ENCODE data around the gene H2AZ2.
"Not testable (repeated sequence)": the region's sequence is repeated elsewhere in the genome, so short reads cannot be mapped to it uniquely, and the experiment has no call there.

H2AZ2 gene

DNA sequence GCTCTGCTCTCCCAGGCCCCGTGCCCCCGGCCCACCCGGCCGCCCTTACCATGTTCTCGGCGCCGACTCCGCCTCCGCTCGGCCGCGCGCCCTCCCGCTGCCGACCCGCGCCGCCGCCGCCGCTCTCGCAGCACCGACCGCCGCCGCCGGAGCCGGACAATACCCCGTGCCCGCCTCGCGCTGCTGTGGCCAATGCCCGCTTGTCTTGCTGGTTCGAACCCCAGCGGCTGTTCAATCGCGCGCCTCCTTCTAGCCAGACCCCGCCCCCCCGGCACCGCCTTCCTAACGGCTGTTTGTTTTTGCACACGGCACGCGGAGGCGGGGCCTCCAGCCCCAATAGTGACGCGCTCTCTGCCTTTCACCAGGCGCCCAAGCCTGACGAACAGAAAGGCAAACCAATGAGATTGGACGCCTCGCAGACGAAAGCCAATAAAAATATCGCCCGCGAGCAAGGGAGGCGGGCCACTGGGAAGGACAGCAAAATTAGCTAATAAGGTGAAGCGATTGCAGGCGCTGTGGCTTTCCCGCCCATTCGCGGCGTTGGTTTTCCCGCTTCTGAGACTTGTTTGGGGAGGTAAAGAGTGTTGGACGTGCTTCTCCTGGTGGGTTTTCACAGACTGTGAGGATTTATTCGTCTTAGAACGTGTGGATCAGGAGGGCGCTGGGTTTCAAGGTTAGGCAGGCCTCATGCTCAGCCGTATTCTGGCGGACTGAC, at the start of gene H2AZ2:
TSS of gene H2AZ2 (minus strand) at position 168 of the 715 bp plus-strand sequence. CDS start at position 52, 116 bp downstream.
- peak; percentile 100 for DNase-seq (ENCODE audit: low read depth)

DNA sequence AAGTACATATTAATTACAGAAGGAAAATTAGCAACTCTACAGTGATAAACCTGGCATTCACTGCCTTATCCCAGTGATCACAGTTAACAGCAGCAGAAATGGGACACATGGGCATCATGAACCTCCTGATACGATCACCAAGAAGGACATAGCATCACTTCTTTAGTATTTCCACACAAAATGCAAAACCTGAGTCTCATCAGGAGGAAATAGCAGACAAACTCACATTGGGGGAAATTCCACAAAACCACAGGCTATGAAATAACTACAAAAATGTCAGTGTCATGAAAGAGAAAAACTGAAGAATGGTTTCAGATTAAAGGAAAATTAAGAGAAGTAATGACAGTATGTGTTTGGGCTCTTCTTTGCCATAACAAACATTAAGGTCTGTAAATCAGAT, 49.4 kb upstream of the H2AZ2 start:
- DNase-seq (ENCODE audit: low read depth) = no peak

DNA sequence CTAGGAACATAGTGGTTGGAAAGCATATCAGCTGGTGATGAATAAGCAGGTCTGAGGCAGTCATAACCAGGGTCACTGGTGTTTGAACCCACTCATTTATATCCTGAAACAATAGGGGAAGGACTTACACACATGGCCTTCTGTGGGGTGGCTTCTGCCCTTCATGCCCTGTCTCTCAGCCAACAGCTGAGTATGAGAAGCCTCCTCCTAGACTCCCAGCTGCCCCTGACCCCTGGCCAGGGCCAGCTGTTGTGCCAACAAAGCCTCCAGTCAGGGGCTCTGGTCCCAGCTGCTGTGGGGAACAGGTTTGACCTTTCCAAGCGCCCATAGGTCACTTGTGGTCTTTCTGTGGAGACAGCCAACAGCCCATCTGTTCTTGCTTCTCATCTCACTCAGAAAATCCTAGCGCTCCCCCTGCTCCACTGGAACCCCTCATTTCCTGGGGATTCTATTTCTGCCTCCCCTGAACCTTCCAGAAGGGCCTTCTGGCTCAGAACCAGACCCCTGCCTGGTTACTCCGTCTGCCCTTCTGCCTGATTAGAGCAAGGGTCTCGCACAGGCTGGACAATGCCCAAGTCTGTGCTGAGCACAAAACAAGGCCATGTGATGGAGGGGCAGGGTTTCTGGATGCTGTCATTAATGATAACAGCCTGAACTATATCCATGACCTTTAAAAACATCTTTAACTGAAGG, 47.1 kb upstream of the H2AZ2 start:
- no peak for DNase-seq (ENCODE audit: low read depth)

DNA sequence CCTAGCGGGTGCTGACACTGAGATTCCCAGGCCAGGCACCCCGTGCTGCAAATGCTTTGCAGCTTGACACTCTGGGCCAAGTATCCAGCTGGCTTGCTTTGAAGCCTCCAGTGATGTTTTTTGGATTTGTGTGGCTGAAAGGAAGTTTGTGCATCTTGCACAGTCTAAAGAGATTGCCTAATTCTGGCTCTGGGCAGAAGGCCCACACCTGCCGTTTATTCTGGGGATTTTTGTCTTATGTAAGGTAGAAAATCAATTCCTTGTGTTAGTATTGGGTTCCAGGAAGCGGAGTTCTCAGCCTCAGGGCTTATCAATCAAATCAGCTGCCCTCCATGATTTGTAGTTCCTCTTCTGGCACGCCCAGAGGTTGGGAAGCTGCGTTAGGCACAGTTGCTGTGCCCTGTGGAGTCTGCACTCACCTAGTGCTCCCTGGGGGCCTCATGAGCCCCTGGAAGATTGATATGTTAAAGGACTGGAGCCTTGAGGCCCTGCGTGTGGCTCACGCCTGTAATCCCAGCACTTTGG, 45.9 kb upstream of the H2AZ2 start:
- no peak for DNase-seq (ENCODE audit: low read depth)

DNA sequence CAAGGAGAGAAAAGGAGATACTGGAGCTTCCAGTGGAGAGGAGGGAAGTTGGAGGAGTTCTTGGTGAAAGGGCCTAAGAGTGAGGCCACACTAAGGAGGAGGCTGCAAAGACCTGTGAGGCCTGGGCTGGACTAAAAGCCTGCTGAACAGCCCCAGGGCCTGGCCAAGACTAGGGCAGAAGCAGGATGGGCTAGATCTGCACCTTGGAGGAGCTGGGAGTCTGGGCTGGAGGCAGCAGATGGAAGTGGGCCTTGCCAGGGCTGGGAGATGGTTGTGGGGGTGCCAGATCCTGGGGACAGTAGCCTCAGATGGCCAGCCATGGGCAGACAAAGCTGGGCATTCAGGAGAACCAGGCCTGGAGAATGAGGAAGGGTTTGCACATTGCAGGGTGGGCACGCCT, 43.9 kb upstream of the H2AZ2 start:
- no peak for DNase-seq (ENCODE audit: low read depth)

DNA sequence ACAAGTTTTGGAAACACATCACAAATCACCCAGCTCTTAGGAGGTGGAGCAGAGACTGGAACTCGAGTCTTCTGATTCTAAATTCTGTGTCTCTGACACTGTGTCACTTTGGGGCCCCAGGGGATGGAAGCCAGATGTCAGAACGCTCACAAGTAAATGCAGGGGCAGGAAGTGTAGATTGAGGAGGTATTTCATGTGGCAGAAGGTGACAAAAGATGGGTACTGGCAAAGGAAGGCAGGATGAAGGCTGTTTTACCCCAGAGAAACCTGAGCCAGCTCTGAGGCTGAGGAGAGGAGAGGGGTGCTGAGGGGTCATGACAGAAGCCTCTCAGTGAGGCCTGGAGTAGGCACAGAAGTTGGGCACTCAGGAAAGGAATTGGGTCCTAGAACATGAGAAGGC, 43.5 kb upstream of the H2AZ2 start:
- DNase-seq (ENCODE audit: low read depth) = no peak

DNA sequence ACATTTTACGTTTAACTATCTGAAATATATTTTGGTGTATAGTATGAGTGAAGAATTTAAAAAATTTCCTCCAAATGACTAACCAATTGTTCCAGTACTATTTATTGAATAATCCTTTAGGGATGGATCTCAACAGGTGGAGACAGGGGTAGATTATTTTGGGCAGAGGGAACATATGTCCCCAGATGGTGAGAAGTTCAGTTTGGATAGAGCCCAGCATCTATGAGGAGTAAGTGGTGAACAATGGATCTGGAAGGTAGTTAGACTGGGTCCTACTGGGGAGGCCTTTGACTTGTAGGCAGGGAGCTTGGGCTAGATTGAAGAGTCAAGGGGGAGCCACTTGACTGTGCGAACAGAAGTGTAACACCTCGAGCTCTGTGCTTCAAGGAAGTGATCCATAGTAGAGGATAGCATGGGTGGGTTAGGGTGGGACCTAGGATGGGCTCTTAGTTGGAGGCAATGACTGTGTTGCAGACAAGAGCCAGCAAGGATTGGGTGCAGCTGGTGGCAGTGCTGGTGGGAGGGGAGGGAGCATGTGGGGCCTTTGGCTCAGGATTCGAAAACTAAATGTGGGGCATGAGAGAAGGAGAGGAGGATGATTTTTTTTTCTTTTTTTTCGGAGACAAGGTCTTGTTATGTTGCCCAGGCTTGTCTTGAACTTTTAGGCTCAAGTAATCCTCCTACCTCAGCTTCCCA, 41.3 kb upstream of the H2AZ2 start:
- no peak for DNase-seq (ENCODE audit: low read depth)

- no peak for DNase-seq (ENCODE audit: low read depth)
These were observed 39.4 kb upstream of the H2AZ2 start for GRCh38 chr7:44887293-44887692.

DNA sequence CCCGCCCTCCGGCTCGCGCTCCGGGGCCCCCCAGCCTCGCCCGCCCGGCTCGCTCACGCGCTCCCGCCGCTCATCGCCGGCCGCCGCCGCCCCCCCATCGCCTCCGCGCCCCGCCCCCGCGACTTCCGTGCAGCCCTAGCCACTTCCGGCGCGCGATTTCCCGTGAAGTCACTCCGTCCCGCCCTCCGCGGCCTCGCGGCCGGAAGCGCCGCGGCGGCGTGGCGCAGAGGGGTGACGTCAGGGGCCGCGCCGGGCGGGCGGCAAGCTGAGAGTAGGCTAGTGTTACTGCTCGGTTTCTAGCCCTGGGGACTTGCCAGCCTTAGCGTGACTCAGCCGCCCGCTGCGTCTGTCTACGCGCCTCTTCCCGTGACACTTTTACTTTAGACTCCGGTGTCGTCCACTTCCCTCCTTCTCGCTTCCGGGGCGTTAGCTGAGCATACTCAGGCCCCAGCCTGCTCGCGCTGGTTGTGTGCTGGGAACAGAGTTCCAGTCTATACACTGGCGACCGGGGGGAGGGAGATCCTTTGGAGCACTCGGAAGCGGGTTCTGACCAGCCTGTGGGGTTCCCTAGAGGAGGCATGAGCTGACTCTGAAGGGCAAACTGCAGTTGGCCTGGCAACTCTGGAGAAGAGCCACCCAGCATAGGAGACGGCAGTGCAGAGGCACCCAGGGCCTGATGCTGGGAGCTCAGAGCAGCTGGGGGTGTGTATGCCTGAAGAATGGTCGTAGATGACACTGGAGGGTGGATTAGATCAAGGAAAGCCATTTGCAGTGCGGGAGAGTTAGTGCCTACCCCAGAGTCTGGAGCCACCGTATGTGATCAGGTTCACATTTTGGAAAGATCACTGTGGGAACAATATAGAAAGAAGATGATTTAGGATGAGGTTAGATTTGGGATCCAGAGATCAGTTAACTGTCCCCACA, 37.8 kb upstream of the H2AZ2 start, which contains the start of gene PURB:
TSS of gene PURB (minus strand) at position 137 of the 924 bp plus-strand sequence. CDS start 182 bp downstream, outside the sequence.
- peak; percentile 97 for DNase-seq (ENCODE audit: low read depth)

DNA sequence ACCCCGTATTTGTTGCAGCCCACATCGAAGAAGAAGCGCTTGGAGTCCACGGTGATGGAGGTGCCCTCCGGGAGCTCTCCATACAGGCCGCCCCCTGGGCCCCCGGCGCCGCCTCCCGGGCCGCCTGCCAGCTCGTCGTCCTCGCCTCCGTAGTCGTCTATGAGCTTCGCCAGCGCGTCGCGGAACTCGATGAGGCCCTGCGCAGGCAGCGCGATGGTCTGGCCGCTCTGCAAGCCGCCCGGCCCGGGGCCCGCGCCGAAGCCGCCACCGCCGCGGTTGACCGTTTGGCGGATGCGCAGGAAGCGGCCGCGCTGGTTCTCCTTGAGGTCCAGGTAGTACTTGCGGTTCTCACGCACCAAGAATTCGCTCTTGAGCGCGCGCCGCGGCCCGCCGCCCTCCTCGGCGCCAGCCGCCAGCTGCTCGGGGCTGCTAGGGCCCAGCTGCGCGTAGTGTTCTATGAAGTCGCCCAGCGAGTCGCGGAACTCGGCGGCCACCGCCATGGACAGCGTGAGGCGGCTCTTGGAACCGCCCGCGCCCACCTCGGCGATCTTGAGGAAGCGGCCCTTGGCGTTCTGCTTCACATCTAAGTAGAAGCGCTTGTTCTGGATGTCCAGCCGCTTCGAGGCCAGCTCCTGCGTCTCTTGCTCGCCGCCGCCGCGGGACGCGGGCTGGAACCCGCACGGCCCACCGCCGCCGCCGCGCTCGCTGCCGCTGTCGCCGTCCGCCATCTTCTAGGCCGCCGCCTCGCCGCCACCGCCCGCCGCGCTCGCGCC, 36.9 kb upstream of the H2AZ2 start:
- DNase-seq (ENCODE audit: low read depth) = no peak

DNA sequence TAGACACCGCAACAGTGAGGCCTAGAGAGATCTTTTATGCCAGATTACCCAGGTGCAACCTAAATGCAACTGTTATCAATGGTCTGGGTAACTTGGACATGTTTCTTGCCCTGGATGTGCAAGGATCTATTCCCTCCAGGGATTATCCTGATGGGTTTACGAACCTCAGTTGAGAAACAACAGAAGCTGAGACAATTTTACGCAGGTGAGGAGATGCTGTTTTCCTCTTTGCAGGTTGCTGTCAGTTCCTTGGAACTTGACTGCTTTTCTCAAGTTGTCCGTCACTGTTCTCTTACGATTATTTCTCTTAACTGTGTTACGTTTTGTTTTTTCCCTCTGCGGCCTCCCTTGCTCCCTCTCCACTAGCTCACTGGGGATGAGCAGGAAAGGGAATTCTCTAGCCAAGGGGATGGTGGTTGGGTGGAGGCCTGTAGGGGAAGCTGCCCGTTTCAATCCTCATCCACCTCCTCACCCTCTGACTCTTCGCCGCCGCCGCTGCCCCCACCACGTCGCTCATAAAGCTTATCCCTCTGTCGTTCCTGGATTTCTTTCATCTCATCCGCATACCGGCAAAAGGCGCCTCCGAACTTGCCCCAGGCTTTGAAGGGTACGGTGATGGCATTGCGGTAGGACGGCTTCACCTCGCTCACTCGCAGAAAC, 36.2 kb upstream of the H2AZ2 start:
- DNase-seq (ENCODE audit: low read depth) = no peak

GRCh38 chr7:44882899-44883298, 35.0 kb upstream of the H2AZ2 start:
- DNase-seq (ENCODE audit: low read depth) = no peak

DNA sequence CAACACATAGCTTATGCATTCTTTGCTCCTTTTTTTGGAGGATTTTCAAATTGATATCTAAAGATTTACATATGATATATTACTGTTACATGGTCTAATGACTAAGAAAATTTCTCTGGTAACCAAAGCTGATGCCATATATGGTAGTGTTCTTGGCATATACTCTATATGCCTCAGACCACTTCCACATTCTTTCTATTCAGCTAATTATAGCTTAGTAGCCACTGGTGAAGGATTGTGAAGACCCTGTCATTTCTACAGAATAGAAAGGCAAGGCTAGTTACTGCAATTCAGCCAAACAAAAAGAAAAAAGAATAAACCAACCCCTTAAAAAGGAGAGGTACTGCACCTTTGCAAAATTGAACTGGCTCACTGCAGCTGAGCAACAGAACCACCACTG, 33.7 kb upstream of the H2AZ2 start:
- no peak for DNase-seq (ENCODE audit: low read depth)

DNA sequence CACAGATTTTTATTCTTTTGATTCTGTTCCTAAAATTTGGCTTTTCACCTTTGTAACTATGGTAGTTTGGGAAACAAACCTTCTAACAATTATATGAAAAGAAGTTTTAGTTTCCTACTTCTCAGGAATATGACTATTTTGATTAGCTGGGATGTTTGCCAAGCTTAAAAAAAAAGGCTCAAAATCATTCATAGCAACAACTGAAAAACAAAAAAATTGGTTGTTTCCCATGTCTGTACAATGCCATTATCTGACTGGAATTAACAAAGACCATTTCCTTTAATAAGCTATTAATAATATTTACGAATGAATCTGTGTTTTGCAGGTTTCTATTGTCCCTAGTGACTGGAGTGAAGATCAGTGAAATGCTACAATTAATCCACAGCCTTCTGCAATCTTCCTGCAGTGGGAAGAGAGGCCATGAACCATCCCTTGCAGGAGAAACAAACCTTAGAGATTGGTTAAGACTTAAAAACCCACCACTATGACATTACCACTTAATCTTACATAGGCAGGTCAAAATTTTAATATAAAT, 33.2 kb upstream of the H2AZ2 start:
- DNase-seq (ENCODE audit: low read depth) = no peak

GRCh38 chr7:44880317-44881018, 32.6 kb upstream of the H2AZ2 start:
- DNase-seq (ENCODE audit: low read depth) = no peak

GRCh38 chr7:44876393-44876792, 28.5 kb upstream of the H2AZ2 start:
- DNase-seq (ENCODE audit: low read depth) = no peak

GRCh38 chr7:44875241-44875640, 27.4 kb upstream of the H2AZ2 start:
- DNase-seq (ENCODE audit: low read depth) = no peak

GRCh38 chr7:44872787-44873186, 24.9 kb upstream of the H2AZ2 start:
- DNase-seq (ENCODE audit: low read depth) = no peak

DNA sequence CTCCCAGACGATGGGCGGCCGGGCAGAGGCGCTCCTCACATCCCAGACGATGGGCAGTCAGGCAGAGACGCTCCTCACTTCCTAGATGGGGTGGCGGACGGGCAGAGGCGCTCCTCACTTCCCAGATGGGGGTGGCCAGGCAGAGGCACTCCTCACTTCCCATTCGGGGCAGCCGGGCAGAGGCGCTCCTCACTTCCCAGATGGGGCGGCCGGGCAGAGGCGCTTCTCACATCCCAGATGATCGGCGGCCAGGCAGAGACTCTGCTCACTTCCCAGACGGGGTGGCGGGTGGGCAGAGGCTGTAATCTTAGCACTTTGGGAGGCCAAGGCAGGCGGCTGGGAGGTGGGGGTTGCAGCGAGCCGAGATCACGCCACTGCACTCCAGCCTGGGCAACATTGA, 24.0 kb upstream of the H2AZ2 start:
- DNase-seq (ENCODE audit: low read depth) = not testable (repeated sequence)
